ENCODE results near the gene PGC. TPM values are rescaled to one million over a fixed set of nuclear protein-coding genes. Genes with fewer than 3 reads are reported as not detected.
A peak's percentile ranks its signal among the peaks of the same experiment; 100 is the strongest.

The PGC gene
- total and polyA plus RNA-seq, 2 of the 8 experiments (the other 6 are each of a cell fraction or from before 2014, with no cell fraction given), result 0.09 TPM; not detected in 1

DNA sequence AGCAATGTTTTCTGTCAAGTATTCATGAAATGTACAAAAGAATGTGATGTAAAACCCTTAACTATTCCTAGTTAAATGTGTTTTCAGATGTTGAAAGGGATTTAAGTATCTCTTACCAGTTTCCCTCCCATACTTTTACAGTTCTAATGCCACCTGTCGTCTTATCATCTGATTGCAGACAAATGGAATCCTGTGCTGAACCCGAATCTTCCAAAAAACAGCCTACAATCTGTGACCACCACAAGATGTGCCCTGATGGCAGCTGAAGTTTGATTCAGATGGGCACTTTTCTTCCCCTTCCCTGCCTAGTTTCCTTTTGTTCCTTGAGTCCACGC lies 42.2 kb upstream of the PGC start:
- Histone ChIP-seq H3K4me2 (ENCODE audit: insufficient read depth in 1 of 2, low read depth in 2 of 2, low read length in 2 of 2) (no peak overlapping the region; a peak in 1 of 4 replicates), H2AK5ac (ENCODE audit: low read depth, low read length) (no peak overlapping the region), H3K27me3 (replicated peaks in 1 of 4; ENCODE audit: control insufficient read depth in 3 of 4, extremely low read depth in 1 of 4, insufficient read depth in 3 of 4, low read length in 3 of 4) (peaks cover 0 to 16% (median 14%) of the 10 kb centered on the region in 4 experiments; a peak in 6 of 7 replicates), H4K20me1 (replicated peaks in 1 of 2; ENCODE audit: control insufficient read depth in 1 of 2, insufficient read depth in 2 of 2, low read length in 2 of 2) (peaks cover 0 to 9% of the 10 kb centered on the region in 2 experiments), H3K4ac (replicated peaks; ENCODE audit: insufficient read length, low read depth, low read length) (no peak overlapping the region), H4K91ac (replicated peaks; ENCODE audit: insufficient read length, low read length) (no peak overlapping the region), H2BK12ac (ENCODE audit: low read depth, low read length) (no peak overlapping the region), H3K56ac (replicated peaks; ENCODE audit: insufficient read length, low read depth, low read length) (no peak overlapping the region), H2BK20ac (ENCODE audit: low read length) (no peak overlapping the region), H3K4me1 (replicated peaks in 1 of 4; ENCODE audit: control insufficient read depth in 3 of 4, insufficient read depth in 4 of 4, low read length in 3 of 4) (peaks cover 0 to 4% (median 3%) of the 10 kb centered on the region in 4 experiments; a peak in 6 of 7 replicates), H2BK120ac (replicated peaks; ENCODE audit: low read depth, low read length) (no peak overlapping the region), H2AFZ (ENCODE audit: low read length) (no peak overlapping the region), H3K23ac (ENCODE audit: insufficient read length) (no peak overlapping the region), H3K9ac (replicated peaks in 1 of 4; ENCODE audit: extremely low read depth in 1 of 4, low read depth in 3 of 4, low read length in 3 of 4) (no peak overlapping the region), H3K9me3 (ENCODE audit: insufficient read depth in 2 of 2, low read depth in 1 of 2, low read length in 1 of 2) (no peaks in the 10 kb centered on the region), H3K4me3 (ENCODE audit: extremely low read depth in 1 of 4, insufficient read depth in 2 of 4, low read depth in 3 of 4, low read length in 4 of 4) (no peak overlapping the region), H3K18ac (ENCODE audit: extremely low read depth, low read length) (no peak overlapping the region), H3K27ac (ENCODE audit: low read depth, low read length) (no peak overlapping the region), H3K23me2 (ENCODE audit: low read depth, low read length) (peaks cover 12% of the 10 kb centered on the region), H2BK15ac (ENCODE audit: low read length) (no peak overlapping the region), H3K79me1 (ENCODE audit: low read depth, low read length) (peaks cover 2% of the 10 kb centered on the region), H3K14ac (ENCODE audit: insufficient read length) (no peak overlapping the region), H2BK5ac (ENCODE audit: low read depth, low read length) (no peak overlapping the region), H4K5ac (ENCODE audit: insufficient read length, low read depth, low read length) (no peak overlapping the region), H3K36me3 (ENCODE audit: control insufficient read depth in 2 of 4, insufficient read depth in 4 of 4, low read length in 3 of 4) (peaks cover 14 to 41% (median 23%) of the 10 kb centered on the region in 4 experiments; a peak in 7 of 8 replicates), H4K8ac (ENCODE audit: extremely low read depth, insufficient read depth, low read length) (no peak overlapping the region), H3K79me2 (ENCODE audit: control insufficient read depth in 1 of 2, insufficient read depth in 2 of 2, low read length in 2 of 2) (peaks cover 0 to 12% of the 10 kb centered on the region in 2 experiments; a peak in 3 of 4 replicates)
- WGBS, 2 experiments (ENCODE audit: extremely low coverage in 1 of 2, insufficient coverage in 1 of 2, insufficient read length in 1 of 2, insufficient replicate concordance in 2 of 2, low coverage in 1 of 2, low lambda C conversion rate in 2 of 2, missing lambda C conversion rate in 1 of 2), result 92% methylated on average over 3 of the region's 3 CpGs; no CpG with 5 or more reads in 1 of the 2 experiments
- no peak for DNase-seq (ENCODE audit: low read depth in 1 of 2, low spot score in 2 of 2)
- no peak for FAIRE-seq
- TF ChIP-seq POLR2AphosphoS5 (IDR thresholded peaks at IDR 0.05; ENCODE audit: low read depth, low read length), result no peak
- TF ChIP-seq SP1 (IDR thresholded peaks at IDR 0.05; ENCODE audit: low read depth, low read length), result peak; percentile 3; the same call in 1 of the 2 replicates
- POLR2A ChIA-PET (ENCODE audit: partially characterized antibody), result interaction anchor here (1.0 to 4.2 kb wide), 3 partner anchors 16 to 279 kb away, joined by 4 to 31 read pairs (median 4); partner anchors contain the start of genes BYSL and MED20
- CTCF ChIA-PET (ENCODE audit: partially characterized antibody), result interaction anchor here (1.2 to 4.1 kb wide), 4 partner anchors 7 to 254 kb away, joined by 3 to 36 read pairs (median 8); no protein-coding TSS in a partner anchor

Data from H1 (cell line).